MM.1S (cell line): ENCODE measurements around the gene CCDC102A.

Experiments used
- DNase-seq: peaks from one replicate; pipeline ENCODE4 v3.0.0-alpha.2; 2015
- H2AFZ ChIP-seq: fragments of 300-600 bp; sonication (generic); 2 replicates; pipeline ENCODE4 v1.6.0; 2016; ENCODE audit warnings: antibody characterized with exemption, low read length
- H3F3A ChIP-seq: fragments of 300-600 bp; sonication (generic); 2 replicates; pipeline ENCODE4 v1.6.1; 2016; ENCODE audit warnings: mild to moderate bottlenecking, antibody characterized with exemption, low read length, moderate library complexity, mixed read lengths; ENCODE audit not compliant: insufficient read depth
- H3K27ac ChIP-seq: fragments of 300-600 bp; sonication (generic); 2 replicates; pipeline ENCODE4 v1.5.1; 2016; ENCODE audit warnings: mild to moderate bottlenecking, low read length
- H3K27me3 ChIP-seq: fragments of 300-600 bp; sonication (generic); replicated peaks from 2 replicates; pipeline ENCODE4 v1.6.0; 2016; ENCODE audit warnings: low read length; ENCODE audit not compliant: insufficient read depth
- H3K36me3 ChIP-seq: fragments of 300-600 bp; sonication (generic); replicated peaks from 2 replicates; pipeline ENCODE4 v1.6.1; 2016; ENCODE audit warnings: mild to moderate bottlenecking, low read length, mixed read lengths; ENCODE audit not compliant: insufficient read depth
- H3K4me1 ChIP-seq: fragments of 300-600 bp; sonication (generic); 2 replicates; pipeline ENCODE4 v1.6.1; 2016; ENCODE audit warnings: low read length, mixed read lengths
- H3K4me2 ChIP-seq: fragments of 300-600 bp; sonication (generic); 2 replicates; pipeline ENCODE4 v1.6.0; 2016; ENCODE audit warnings: low read depth, low read length
- H3K4me3 ChIP-seq: fragments of 300-600 bp; sonication (generic); 2 replicates; pipeline ENCODE4 v1.5.1; 2016; ENCODE audit warnings: low read length, mixed read lengths
- H3K79me2 ChIP-seq: fragments of 300-600 bp; sonication (generic); 2 replicates; pipeline ENCODE4 v1.6.1; 2016; ENCODE audit warnings: mixed run types, low read length, mixed read lengths
- H3K9ac ChIP-seq: fragments of 300-600 bp; sonication (generic); 2 replicates; pipeline ENCODE4 v1.6.1; 2016; ENCODE audit warnings: low read length, mixed read lengths
- H3K9me2 ChIP-seq: fragments of 300-600 bp; sonication (generic); replicated peaks from 2 replicates; pipeline ENCODE4 v1.6.1; 2016; ENCODE audit warnings: mild to moderate bottlenecking, low read length, mixed read lengths; ENCODE audit not compliant: insufficient read depth
- H3K9me3 ChIP-seq: fragments of 300-600 bp; sonication (generic); replicated peaks from 2 replicates; pipeline ENCODE4 v1.6.1; 2016; ENCODE audit warnings: mild to moderate bottlenecking, low read length, mixed read lengths; ENCODE audit not compliant: insufficient read depth
- H4K20me1 ChIP-seq: fragments of 300-600 bp; sonication (generic); 2 replicates; pipeline ENCODE4 v1.6.1; 2016; ENCODE audit warnings: mild to moderate bottlenecking, low read length, moderate library complexity, mixed read lengths; ENCODE audit not compliant: insufficient read depth
- CTCF ChIP-seq: fragments of 300-600 bp; sonication (generic); IDR thresholded peaks from 2 replicates; pipeline ENCODE4 v1.5.1; 2016; ENCODE audit warnings: antibody characterized with exemption, low read length, mixed read lengths
- EZH2 ChIP-seq: fragments of 300-600 bp; sonication (generic); optimal IDR thresholded peaks from 2 replicates; pipeline ENCODE3; 2017; ENCODE audit warnings: low read depth, mild to moderate bottlenecking, antibody characterized with exemption, low read length, mixed read lengths
- EZH2phosphoT487 ChIP-seq: fragments of 300-600 bp; sonication (generic); IDR thresholded peaks from 2 replicates; pipeline ENCODE4 v1.6.1; 2018; ENCODE audit warnings: antibody characterized with exemption, low read length

The CCDC102A gene

GRCh38 chr16:57516773-57517172 is 19.6 kb downstream of the CCDC102A start:
- Histone ChIP-seq H3K27ac (no peak overlapping the region), H3F3A (no peaks in the 10 kb centered on the region), H3K27me3 (no peaks in the 10 kb centered on the region), H2AFZ (no peak overlapping the region), H3K9ac (no peak overlapping the region), H3K4me2 (no peak overlapping the region), H3K4me3 (no peak overlapping the region), H3K9me2 (no peaks in the 10 kb centered on the region), H3K36me3 (no peaks in the 10 kb centered on the region), H3K4me1 (no peaks in the 10 kb centered on the region), H3K9me3 (no peaks in the 10 kb centered on the region), H4K20me1 (no peaks in the 10 kb centered on the region), H3K79me2 (no peaks in the 10 kb centered on the region)
- TF ChIP-seq CTCF (no peak), EZH2 (no peak), EZH2phosphoT487 (no peak)
- no peak for DNase-seq

GRCh38 chr16:57516176-57516725 is 20.1 kb downstream of the CCDC102A start:
- no peak overlapping the region for H3K9ac ChIP-seq
- no peak overlapping the region for H3K4me2 ChIP-seq
- no peak overlapping the region for H3K4me3 ChIP-seq
- H3K36me3 ChIP-seq: no peaks in the 10 kb centered on the region
- TF ChIP-seq EZH2 (no peak), EZH2phosphoT487 (no peak), CTCF (no peak)
- no peaks in the 10 kb centered on the region for H3K79me2 ChIP-seq
- H3K9me3 ChIP-seq: no peaks in the 10 kb centered on the region
- H3K27me3 ChIP-seq: no peaks in the 10 kb centered on the region
- H4K20me1 ChIP-seq: no peaks in the 10 kb centered on the region
- H2AFZ ChIP-seq: no peak overlapping the region
- no peaks in the 10 kb centered on the region for H3K9me2 ChIP-seq
- DNase-seq: no peak
- no peaks in the 10 kb centered on the region for H3K4me1 ChIP-seq
- H3F3A ChIP-seq: no peaks in the 10 kb centered on the region
- no peak overlapping the region for H3K27ac ChIP-seq

GRCh38 chr16:57514791-57515600 is 21.4 kb downstream of the CCDC102A start:
- Histone ChIP-seq H3K9ac (no peak overlapping the region), H3K4me3 (no peak overlapping the region), H3K4me2 (no peak overlapping the region), H3K9me3 (no peaks in the 10 kb centered on the region), H3K9me2 (no peaks in the 10 kb centered on the region), H3K27me3 (no peaks in the 10 kb centered on the region), H3K36me3 (no peaks in the 10 kb centered on the region), H3K4me1 (no peaks in the 10 kb centered on the region), H4K20me1 (no peaks in the 10 kb centered on the region), H2AFZ (no peak overlapping the region), H3K27ac (no peak overlapping the region), H3K79me2 (no peaks in the 10 kb centered on the region), H3F3A (no peaks in the 10 kb centered on the region)
- no peak for TF ChIP-seq CTCF
- TF ChIP-seq EZH2: no peak
- TF ChIP-seq EZH2phosphoT487: no peak
- DNase-seq: no peak
